GM10266 (cell line): ENCODE measurements around the gene CD44.

Source experiments
- DNase-seq: peaks from one replicate; pipeline ENCODE4 v3.0.0; 2012; ENCODE audit errors: extremely low spot score
- TF ChIP-seq, protein P1 (sequence below): IDR thresholded peaks from 2 replicates; pipeline ENCODE4 v1.5.1; 2012; ENCODE audit warnings: mild to moderate bottlenecking, low read depth; ENCODE audit not compliant: control insufficient read depth, insufficient read depth; ENCODE audit errors: missing control alignments

Gene CD44

GRCh38 chr11:35099278-35100012 is 39.5 kb upstream of the CD44 start:
- TF ChIP-seq, protein P1, sequence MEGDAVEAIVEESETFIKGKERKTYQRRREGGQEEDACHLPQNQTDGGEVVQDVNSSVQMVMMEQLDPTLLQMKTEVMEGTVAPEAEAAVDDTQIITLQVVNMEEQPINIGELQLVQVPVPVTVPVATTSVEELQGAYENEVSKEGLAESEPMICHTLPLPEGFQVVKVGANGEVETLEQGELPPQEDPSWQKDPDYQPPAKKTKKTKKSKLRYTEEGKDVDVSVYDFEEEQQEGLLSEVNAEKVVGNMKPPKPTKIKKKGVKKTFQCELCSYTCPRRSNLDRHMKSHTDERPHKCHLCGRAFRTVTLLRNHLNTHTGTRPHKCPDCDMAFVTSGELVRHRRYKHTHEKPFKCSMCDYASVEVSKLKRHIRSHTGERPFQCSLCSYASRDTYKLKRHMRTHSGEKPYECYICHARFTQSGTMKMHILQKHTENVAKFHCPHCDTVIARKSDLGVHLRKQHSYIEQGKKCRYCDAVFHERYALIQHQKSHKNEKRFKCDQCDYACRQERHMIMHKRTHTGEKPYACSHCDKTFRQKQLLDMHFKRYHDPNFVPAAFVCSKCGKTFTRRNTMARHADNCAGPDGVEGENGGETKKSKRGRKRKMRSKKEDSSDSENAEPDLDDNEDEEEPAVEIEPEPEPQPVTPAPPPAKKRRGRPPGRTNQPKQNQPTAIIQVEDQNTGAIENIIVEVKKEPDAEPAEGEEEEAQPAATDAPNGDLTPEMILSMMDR: no peak
- DNase-seq: no peak

GRCh38 chr11:35100013-35100383 is 39.0 kb upstream of the CD44 start:
- TF ChIP-seq, protein P1: no peak

DNA sequence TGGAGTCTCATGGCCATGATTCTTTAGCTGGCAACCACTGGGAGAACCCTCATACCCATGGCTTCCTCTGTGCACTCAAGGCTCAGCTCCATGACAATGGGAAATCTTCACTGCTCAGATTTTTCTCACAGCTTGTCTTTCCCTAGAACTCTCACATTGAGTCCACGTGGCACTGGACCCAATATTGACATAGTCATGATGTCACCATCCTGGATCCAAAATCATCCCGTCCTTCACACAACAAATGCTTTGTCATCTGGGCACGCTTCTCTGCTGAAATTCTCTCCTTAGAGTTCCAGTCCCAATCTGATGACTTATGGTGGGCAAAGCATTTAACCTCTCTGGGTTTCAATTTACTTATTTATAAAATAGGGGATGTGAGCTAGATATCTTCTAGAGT is 37.7 kb upstream of the CD44 start:
- DNase-seq: no peak
- TF ChIP-seq, protein P1: no peak

More at GRCh38 chr11:35100013-35100383, 39.0 kb upstream of the CD44 start:
- no peak for DNase-seq

DNA sequence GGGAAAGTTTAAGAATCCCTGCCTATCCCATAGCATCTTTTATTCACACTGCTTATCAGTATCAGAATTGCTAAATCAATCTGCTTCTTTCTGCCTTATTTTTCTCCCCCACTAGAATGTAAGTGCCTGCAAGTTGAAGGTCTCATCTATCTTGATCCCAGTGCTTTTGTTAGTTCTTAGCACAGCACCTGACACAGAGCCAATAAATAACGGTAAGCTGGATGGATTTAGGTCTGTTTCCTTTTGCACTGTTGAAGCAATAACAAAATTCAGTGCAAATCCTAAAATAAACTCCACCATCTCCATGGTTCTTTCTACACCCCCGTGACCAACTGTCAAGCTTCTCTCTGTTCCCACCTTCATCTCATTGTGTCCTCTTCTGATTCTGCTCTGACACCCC is 36.7 kb upstream of the CD44 start:
- no peak for DNase-seq
- TF ChIP-seq, protein P1: no peak

- TF ChIP-seq, protein P1: no peak
- DNase-seq: no peak
Measured at GRCh38 chr11:35103366-35104208, 35.4 kb upstream of the CD44 start.

GRCh38 chr11:35104655-35105054 is 34.3 kb upstream of the CD44 start:
- TF ChIP-seq, protein P1: no peak
- DNase-seq: no peak
